SU-DHL-6 (cell line): ENCODE measurements around the gene COPZ1.

ENCODE experiments used
- H2AFZ ChIP-seq: fragments of 200-600 bp; sonication (generic); 2 replicates; pipeline ENCODE4 v1.6.1; 2014; ENCODE audit warnings: low read depth, mild to moderate bottlenecking, moderate library complexity, mixed read lengths, antibody characterized with exemption, low read length; ENCODE audit not compliant: severe bottlenecking
- H3F3A ChIP-seq: fragments of 200-600 bp; shearing (Covaris generic); 2 replicates; pipeline ENCODE4 v1.6.0; 2016; ENCODE audit warnings: antibody characterized with exemption, mild to moderate bottlenecking; ENCODE audit not compliant: insufficient read depth
- H3K27ac ChIP-seq: fragments of 200-600 bp; sonication (generic); 2 replicates; pipeline ENCODE4 v1.5.1; 2016; ENCODE audit warnings: low read depth, mild to moderate bottlenecking, low read length, moderate library complexity, mixed read lengths
- H3K27me3 ChIP-seq: fragments of 200-600 bp; sonication (generic), shearing (Covaris generic); 2 replicates; pipeline ENCODE4 v1.6.0; 2014; ENCODE audit warnings: mild to moderate bottlenecking, low read length
- H3K36me3 ChIP-seq: fragments of 200-600 bp; sonication (generic); 2 replicates; pipeline ENCODE4 v1.6.1; 2014; ENCODE audit warnings: mild to moderate bottlenecking, low read length, mixed read lengths
- H3K4me2 ChIP-seq: fragments of 300-600, 200-600 bp; shearing (Covaris generic), sonication (generic); 2 replicates; pipeline ENCODE4 v1.6.0; 2014; ENCODE audit warnings: low read length, low read depth, mild to moderate bottlenecking; ENCODE audit not compliant: poor library complexity, severe bottlenecking
- H3K4me3 ChIP-seq: fragments of 200-600 bp; sonication (generic); 2 replicates; pipeline ENCODE4 v1.5.1; 2014; ENCODE audit warnings: antibody characterized with exemption, low read length, mild to moderate bottlenecking, mixed read lengths; ENCODE audit not compliant: insufficient read depth, poor library complexity, severe bottlenecking
- H3K79me2 ChIP-seq: fragments of 200-600 bp; sonication (generic); 2 replicates; pipeline ENCODE4 v1.6.1; 2014; ENCODE audit warnings: mild to moderate bottlenecking, low read length, moderate library complexity; ENCODE audit not compliant: insufficient read depth
- H3K9ac ChIP-seq: fragments of 200-600 bp; sonication (generic); 2 replicates; pipeline ENCODE4 v1.7.0; 2014; ENCODE audit warnings: mild to moderate bottlenecking, low read length
- H3K9me2 ChIP-seq: fragments of 200-600 bp; sonication (generic); replicated peaks from 2 replicates; pipeline ENCODE4 v1.6.1; 2014; ENCODE audit warnings: low read length; ENCODE audit not compliant: insufficient read depth
- H3K9me3 ChIP-seq: fragments of 200-600 bp; sonication (generic); 2 replicates; pipeline ENCODE4 v1.6.1; 2014; ENCODE audit warnings: low read length, mixed read lengths; ENCODE audit not compliant: insufficient read depth
- H4K20me1 ChIP-seq: fragments of 200-600 bp; sonication (generic); 2 replicates; pipeline ENCODE4 v1.6.1; 2014; ENCODE audit warnings: low read depth, mild to moderate bottlenecking, antibody characterized with exemption, low read length, moderate library complexity, mixed read lengths
- EZH2phosphoT487 ChIP-seq: fragments of 200-600 bp; sonication (generic), shearing (Covaris generic); conservative IDR thresholded peaks from 2 replicates; pipeline ENCODE4 v1.6.1; 2018; ENCODE audit warnings: mild to moderate bottlenecking, antibody characterized with exemption, low read length, moderate library complexity, mixed read lengths
- TF ChIP-seq, protein P1 (sequence below): fragments of 200-600 bp; sonication (generic); IDR thresholded peaks from one replicate; pipeline ENCODE4 v1.5.1; 2017; ENCODE audit warnings: antibody characterized with exemption, mild to moderate bottlenecking, low read length, moderate library complexity; ENCODE audit not compliant: insufficient read depth, poor library complexity, severe bottlenecking

Gene COPZ1

DNA sequence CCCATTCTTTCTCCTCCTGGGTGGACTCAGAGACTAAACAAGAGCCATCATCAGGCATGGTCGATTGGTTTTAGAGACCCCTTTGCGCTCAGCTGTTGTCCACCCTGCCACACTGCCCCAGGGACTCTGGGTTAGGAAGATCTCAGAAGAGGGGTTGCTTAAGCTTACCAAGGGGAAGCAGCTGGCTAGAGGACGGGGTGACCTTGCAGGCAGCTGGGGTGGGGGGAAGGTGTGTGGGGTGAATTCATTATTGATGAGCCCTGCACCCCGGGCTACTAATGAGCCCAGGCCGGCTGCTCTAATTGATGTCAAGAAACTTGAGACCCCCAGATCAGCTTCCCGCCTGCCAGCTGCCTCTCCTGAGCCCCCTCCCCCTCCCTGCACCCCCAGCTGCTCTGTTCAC lies 68.3 kb downstream of the COPZ1 start:
- Histone ChIP-seq H3F3A (no peaks in the 10 kb centered on the region), H3K4me3 (no peak overlapping the region), H3K9ac (no peak overlapping the region), H2AFZ (no peak overlapping the region), H3K36me3 (no peaks in the 10 kb centered on the region), H3K27me3 (no peaks in the 10 kb centered on the region), H3K4me2 (no peak overlapping the region), H4K20me1 (no peaks in the 10 kb centered on the region), H3K79me2 (no peaks in the 10 kb centered on the region), H3K27ac (no peak overlapping the region), H3K9me3 (no peaks in the 10 kb centered on the region), H3K9me2 (no peaks in the 10 kb centered on the region)
- TF ChIP-seq EZH2phosphoT487, result no peak
- TF ChIP-seq, protein P1, sequence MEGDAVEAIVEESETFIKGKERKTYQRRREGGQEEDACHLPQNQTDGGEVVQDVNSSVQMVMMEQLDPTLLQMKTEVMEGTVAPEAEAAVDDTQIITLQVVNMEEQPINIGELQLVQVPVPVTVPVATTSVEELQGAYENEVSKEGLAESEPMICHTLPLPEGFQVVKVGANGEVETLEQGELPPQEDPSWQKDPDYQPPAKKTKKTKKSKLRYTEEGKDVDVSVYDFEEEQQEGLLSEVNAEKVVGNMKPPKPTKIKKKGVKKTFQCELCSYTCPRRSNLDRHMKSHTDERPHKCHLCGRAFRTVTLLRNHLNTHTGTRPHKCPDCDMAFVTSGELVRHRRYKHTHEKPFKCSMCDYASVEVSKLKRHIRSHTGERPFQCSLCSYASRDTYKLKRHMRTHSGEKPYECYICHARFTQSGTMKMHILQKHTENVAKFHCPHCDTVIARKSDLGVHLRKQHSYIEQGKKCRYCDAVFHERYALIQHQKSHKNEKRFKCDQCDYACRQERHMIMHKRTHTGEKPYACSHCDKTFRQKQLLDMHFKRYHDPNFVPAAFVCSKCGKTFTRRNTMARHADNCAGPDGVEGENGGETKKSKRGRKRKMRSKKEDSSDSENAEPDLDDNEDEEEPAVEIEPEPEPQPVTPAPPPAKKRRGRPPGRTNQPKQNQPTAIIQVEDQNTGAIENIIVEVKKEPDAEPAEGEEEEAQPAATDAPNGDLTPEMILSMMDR, result no peak

- Histone ChIP-seq H3K27ac (no peak overlapping the region), H3K79me2 (no peaks in the 10 kb centered on the region), H3K9me2 (no peaks in the 10 kb centered on the region), H3K27me3 (no peaks in the 10 kb centered on the region), H3K36me3 (no peaks in the 10 kb centered on the region), H3K4me2 (no peak overlapping the region), H3F3A (no peaks in the 10 kb centered on the region), H3K9ac (no peak overlapping the region), H2AFZ (no peak overlapping the region), H3K4me3 (no peak overlapping the region), H3K9me3 (no peaks in the 10 kb centered on the region), H4K20me1 (no peaks in the 10 kb centered on the region)
- no peak for TF ChIP-seq EZH2phosphoT487
- TF ChIP-seq, protein P1, result no peak
These were observed 68.8 kb downstream of the COPZ1 start for GRCh38 chr12:54393743-54394142.

GRCh38 chr12:54394281-54394719 lies 69.4 kb downstream of the COPZ1 start:
- H3K27ac ChIP-seq, result no peak overlapping the region
- no peaks in the 10 kb centered on the region for H3K36me3 ChIP-seq
- H3K27me3 ChIP-seq, result no peaks in the 10 kb centered on the region
- no peak overlapping the region for H3K4me2 ChIP-seq
- no peaks in the 10 kb centered on the region for H3K9me3 ChIP-seq
- no peak overlapping the region for H3K9ac ChIP-seq
- no peak overlapping the region for H2AFZ ChIP-seq
- no peaks in the 10 kb centered on the region for H4K20me1 ChIP-seq
- no peak overlapping the region for H3K4me3 ChIP-seq
- H3K79me2 ChIP-seq, result no peaks in the 10 kb centered on the region
- TF ChIP-seq, protein P1, result peak; percentile 67
- TF ChIP-seq EZH2phosphoT487, result no peak
- H3K9me2 ChIP-seq, result no peaks in the 10 kb centered on the region
- H3F3A ChIP-seq, result no peaks in the 10 kb centered on the region
